Measurements from ENCODE around the gene CALHM1.
"Not testable (repeated sequence)": the region's sequence is repeated elsewhere in the genome, so short reads cannot be mapped to it uniquely, and the experiment has no call there.

CALHM1 gene

GRCh38 chr10:103458720-103459119, at the start of gene CALHM1:
Gene CALHM1, minus strand, starts transcription at chr10:103458900. Its CDS starts 149 bp downstream, at chr10:103458751.
- in situ Hi-C loops (cut with HindIII; ENCODE audit: low sequenced_read_pairs): no loop called here

- in situ Hi-C loops (cut with HindIII; ENCODE audit: low sequenced_read_pairs): no loop called here
Observed at GRCh38 chr10:103507235-103508191, 48.8 kb upstream of the CALHM1 start.

- in situ Hi-C loops (cut with HindIII; ENCODE audit: low sequenced_read_pairs): no loop called here
Observed at GRCh38 chr10:103506061-103506460, 47.4 kb upstream of the CALHM1 start.

GRCh38 chr10:103504181-103504783, 45.6 kb upstream of the CALHM1 start:
- in situ Hi-C loops (cut with HindIII; ENCODE audit: low sequenced_read_pairs): no loop called here

- in situ Hi-C loops (cut with HindIII; ENCODE audit: low sequenced_read_pairs): not testable (repeated sequence)
Observed at GRCh38 chr10:103503777-103504176, 45.1 kb upstream of the CALHM1 start.

- in situ Hi-C loops (cut with HindIII; ENCODE audit: low sequenced_read_pairs): no loop called here
Observed at GRCh38 chr10:103502849-103503660, 44.4 kb upstream of the CALHM1 start.

- in situ Hi-C loops (cut with HindIII; ENCODE audit: low sequenced_read_pairs): no loop called here
Observed at GRCh38 chr10:103501186-103501585, 42.5 kb upstream of the CALHM1 start.

- in situ Hi-C loops (cut with HindIII; ENCODE audit: low sequenced_read_pairs): no loop called here
Observed at GRCh38 chr10:103500481-103500880, 41.8 kb upstream of the CALHM1 start.

GRCh38 chr10:103499881-103500280, 41.2 kb upstream of the CALHM1 start:
- in situ Hi-C loops (cut with HindIII; ENCODE audit: low sequenced_read_pairs): no loop called here

GRCh38 chr10:103498936-103499638, 40.4 kb upstream of the CALHM1 start:
- in situ Hi-C loops (cut with HindIII; ENCODE audit: low sequenced_read_pairs): no loop called here

GRCh38 chr10:103497161-103497915, 38.6 kb upstream of the CALHM1 start:
- in situ Hi-C loops (cut with HindIII; ENCODE audit: low sequenced_read_pairs): no loop called here

GRCh38 chr10:103495321-103495720, 36.6 kb upstream of the CALHM1 start:
- in situ Hi-C loops (cut with HindIII; ENCODE audit: low sequenced_read_pairs): no loop called here

- in situ Hi-C loops (cut with HindIII; ENCODE audit: low sequenced_read_pairs): loop anchor here (5.0 kb wide), 2 partner anchors 53 to 72 kb away; no protein-coding TSS in a partner anchor
Observed at GRCh38 chr10:103493916-103494877, 35.5 kb upstream of the CALHM1 start.

- in situ Hi-C loops (cut with HindIII; ENCODE audit: low sequenced_read_pairs): loop anchor here (5.0 kb wide), 2 partner anchors 54 to 71 kb away; no protein-coding TSS in a partner anchor
Observed at GRCh38 chr10:103493362-103493915, 34.7 kb upstream of the CALHM1 start, which contains the start of gene NEURL1. Gene NEURL1, plus strand, starts transcription at chr10:103493705. Its CDS starts 683 bp downstream, at chr10:103494388.

GRCh38 chr10:103492655-103493261, 34.1 kb upstream of the CALHM1 start:
- in situ Hi-C loops (cut with HindIII; ENCODE audit: low sequenced_read_pairs): loop anchor here (5.0 kb wide), 2 partner anchors 55 to 70 kb away; no protein-coding TSS in a partner anchor

GRCh38 chr10:103491729-103492364, 33.1 kb upstream of the CALHM1 start:
- in situ Hi-C loops (cut with HindIII; ENCODE audit: low sequenced_read_pairs): loop anchor here (5.0 kb wide), 2 partner anchors 55 to 70 kb away; no protein-coding TSS in a partner anchor

GRCh38 chr10:103490986-103491314, 32.2 kb upstream of the CALHM1 start:
- in situ Hi-C loops (cut with HindIII; ENCODE audit: low sequenced_read_pairs): loop anchor here (5.0 kb wide), 2 partner anchors 56 to 69 kb away; no protein-coding TSS in a partner anchor

Measured in endothelial cell of hepatic sinusoid (primary cell).